ENCODE measurements around the gene PRKCH. TPM values are rescaled to one million over a fixed set of nuclear protein-coding genes. Genes with fewer than 3 reads are reported as not detected.
A peak's percentile ranks its signal among the peaks of the same experiment; 100 is the strongest.

PRKCH gene
- total and polyA plus RNA-seq, 2 of the 13 experiments (the other 11 are each of a cell fraction or from before 2014, with no cell fraction given): 0.48 to 1.3 TPM

GRCh38 chr14:61553730-61554641, 232.6 kb downstream of the PRKCH start (continued):
- TF ChIP-seq PBX2 (CRISPR knock-in tag; IDR thresholded peaks at IDR 0.05): peak; percentile 35; the same call in 1 of the 2 replicates
- TF ChIP-seq ATRX (CRISPR knock-in tag; IDR thresholded peaks at IDR 0.05; ENCODE audit: borderline replicate concordance): no peak
- no peak for TF ChIP-seq ZNF891 (CRISPR knock-in tag; IDR thresholded peaks at IDR 0.05)
- TF ChIP-seq ZNF543 (CRISPR knock-in tag; IDR thresholded peaks at IDR 0.05): no peak
- peak; percentile 99 for TF ChIP-seq NCOA2 (CRISPR knock-in tag; IDR thresholded peaks at IDR 0.05)
- TF ChIP-seq ZNF496 (CRISPR knock-in tag; IDR thresholded peaks at IDR 0.05; ENCODE audit: insufficient replicate concordance): no peak
- no peak for TF ChIP-seq NFRKB (IDR thresholded peaks at IDR 0.05)
- no peak for TF ChIP-seq ZBTB1 (CRISPR knock-in tag; IDR thresholded peaks at IDR 0.05; ENCODE audit: borderline replicate concordance)
- TF ChIP-seq ZBTB20 (CRISPR knock-in tag; IDR thresholded peaks at IDR 0.05; ENCODE audit: borderline replicate concordance, low read depth): peak; percentile 73; the same call in 1 of the 2 replicates
- TF ChIP-seq, protein P1, sequence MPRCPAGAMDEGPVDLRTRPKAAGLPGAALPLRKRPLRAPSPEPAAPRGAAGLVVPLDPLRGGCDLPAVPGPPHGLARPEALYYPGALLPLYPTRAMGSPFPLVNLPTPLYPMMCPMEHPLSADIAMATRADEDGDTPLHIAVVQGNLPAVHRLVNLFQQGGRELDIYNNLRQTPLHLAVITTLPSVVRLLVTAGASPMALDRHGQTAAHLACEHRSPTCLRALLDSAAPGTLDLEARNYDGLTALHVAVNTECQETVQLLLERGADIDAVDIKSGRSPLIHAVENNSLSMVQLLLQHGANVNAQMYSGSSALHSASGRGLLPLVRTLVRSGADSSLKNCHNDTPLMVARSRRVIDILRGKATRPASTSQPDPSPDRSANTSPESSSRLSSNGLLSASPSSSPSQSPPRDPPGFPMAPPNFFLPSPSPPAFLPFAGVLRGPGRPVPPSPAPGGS (CRISPR knock-in tag; IDR thresholded peaks at IDR 0.05): no peak
- no peak for TF ChIP-seq ZNF704 (CRISPR knock-in tag; IDR thresholded peaks at IDR 0.05; ENCODE audit: borderline replicate concordance)
- TF ChIP-seq ZNF20 (CRISPR knock-in tag; IDR thresholded peaks at IDR 0.05): no peak
- TF ChIP-seq ETV6 (CRISPR knock-in tag; conservative IDR thresholded peaks at IDR 0.05): no peak
- TF ChIP-seq, protein P2, sequence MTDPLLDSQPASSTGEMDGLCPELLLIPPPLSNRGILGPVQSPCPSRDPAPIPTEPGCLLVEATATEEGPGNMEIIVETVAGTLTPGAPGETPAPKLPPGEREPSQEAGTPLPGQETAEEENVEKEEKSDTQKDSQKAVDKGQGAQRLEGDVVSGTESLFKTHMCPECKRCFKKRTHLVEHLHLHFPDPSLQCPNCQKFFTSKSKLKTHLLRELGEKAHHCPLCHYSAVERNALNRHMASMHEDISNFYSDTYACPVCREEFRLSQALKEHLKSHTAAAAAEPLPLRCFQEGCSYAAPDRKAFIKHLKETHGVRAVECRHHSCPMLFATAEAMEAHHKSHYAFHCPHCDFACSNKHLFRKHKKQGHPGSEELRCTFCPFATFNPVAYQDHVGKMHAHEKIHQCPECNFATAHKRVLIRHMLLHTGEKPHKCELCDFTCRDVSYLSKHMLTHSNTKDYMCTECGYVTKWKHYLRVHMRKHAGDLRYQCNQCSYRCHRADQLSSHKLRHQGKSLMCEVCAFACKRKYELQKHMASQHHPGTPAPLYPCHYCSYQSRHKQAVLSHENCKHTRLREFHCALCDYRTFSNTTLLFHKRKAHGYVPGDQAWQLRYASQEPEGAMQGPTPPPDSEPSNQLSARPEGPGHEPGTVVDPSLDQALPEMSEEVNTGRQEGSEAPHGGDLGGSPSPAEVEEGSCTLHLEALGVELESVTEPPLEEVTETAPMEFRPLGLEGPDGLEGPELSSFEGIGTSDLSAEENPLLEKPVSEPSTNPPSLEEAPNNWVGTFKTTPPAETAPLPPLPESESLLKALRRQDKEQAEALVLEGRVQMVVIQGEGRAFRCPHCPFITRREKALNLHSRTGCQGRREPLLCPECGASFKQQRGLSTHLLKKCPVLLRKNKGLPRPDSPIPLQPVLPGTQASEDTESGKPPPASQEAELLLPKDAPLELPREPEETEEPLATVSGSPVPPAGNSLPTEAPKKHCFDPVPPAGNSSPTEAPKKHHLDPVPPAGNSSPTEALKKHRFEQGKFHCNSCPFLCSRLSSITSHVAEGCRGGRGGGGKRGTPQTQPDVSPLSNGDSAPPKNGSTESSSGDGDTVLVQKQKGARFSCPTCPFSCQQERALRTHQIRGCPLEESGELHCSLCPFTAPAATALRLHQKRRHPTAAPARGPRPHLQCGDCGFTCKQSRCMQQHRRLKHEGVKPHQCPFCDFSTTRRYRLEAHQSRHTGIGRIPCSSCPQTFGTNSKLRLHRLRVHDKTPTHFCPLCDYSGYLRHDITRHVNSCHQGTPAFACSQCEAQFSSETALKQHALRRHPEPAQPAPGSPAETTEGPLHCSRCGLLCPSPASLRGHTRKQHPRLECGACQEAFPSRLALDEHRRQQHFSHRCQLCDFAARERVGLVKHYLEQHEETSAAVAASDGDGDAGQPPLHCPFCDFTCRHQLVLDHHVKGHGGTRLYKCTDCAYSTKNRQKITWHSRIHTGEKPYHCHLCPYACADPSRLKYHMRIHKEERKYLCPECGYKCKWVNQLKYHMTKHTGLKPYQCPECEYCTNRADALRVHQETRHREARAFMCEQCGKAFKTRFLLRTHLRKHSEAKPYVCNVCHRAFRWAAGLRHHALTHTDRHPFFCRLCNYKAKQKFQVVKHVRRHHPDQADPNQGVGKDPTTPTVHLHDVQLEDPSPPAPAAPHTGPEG (CRISPR knock-in tag; IDR thresholded peaks at IDR 0.05): no peak
- TF ChIP-seq MAF1 (CRISPR knock-in tag; IDR thresholded peaks at IDR 0.05; ENCODE audit: borderline replicate concordance): no peak
- TF ChIP-seq, protein P3, sequence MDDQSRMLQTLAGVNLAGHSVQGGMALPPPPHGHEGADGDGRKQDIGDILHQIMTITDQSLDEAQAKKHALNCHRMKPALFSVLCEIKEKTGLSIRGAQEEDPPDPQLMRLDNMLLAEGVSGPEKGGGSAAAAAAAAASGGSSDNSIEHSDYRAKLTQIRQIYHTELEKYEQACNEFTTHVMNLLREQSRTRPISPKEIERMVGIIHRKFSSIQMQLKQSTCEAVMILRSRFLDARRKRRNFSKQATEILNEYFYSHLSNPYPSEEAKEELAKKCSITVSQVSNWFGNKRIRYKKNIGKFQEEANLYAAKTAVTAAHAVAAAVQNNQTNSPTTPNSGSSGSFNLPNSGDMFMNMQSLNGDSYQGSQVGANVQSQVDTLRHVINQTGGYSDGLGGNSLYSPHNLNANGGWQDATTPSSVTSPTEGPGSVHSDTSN (CRISPR knock-in tag; IDR thresholded peaks at IDR 0.05; ENCODE audit: borderline replicate concordance): no peak
- TF ChIP-seq ZNF839 (CRISPR knock-in tag; IDR thresholded peaks at IDR 0.05; ENCODE audit: borderline replicate concordance): no peak
- peak; percentile 62; the same call in 1 of the 2 replicates for TF ChIP-seq CBFB (CRISPR knock-in tag; IDR thresholded peaks at IDR 0.05)
